ENCODE data around the gene CHSY3.

The CHSY3 gene

GRCh38 chr5:130111746-130112145 lies 207.5 kb downstream of the CHSY3 start:
- Histone ChIP-seq H3K9ac (ENCODE audit: low read length) (no peak overlapping the region), H3F3A (ENCODE audit: insufficient read depth, low read length) (no peaks in the 10 kb centered on the region), H2AFZ (ENCODE audit: low read length) (no peak overlapping the region), H3K9me3 (ENCODE audit: low read length) (no peaks in the 10 kb centered on the region), H3K27me3 (ENCODE audit: insufficient read depth, low read length) (no peaks in the 10 kb centered on the region), H3K9me2 (ENCODE audit: low read depth, low read length) (no peaks in the 10 kb centered on the region), H3K36me3 (ENCODE audit: insufficient read depth, low read length) (no peaks in the 10 kb centered on the region), H3K27ac (ENCODE audit: low read depth, low read length, poor library complexity, severe bottlenecking) (no peak overlapping the region), H3K4me2 (ENCODE audit: low read length) (no peak overlapping the region), H3K4me3 (ENCODE audit: low read depth, low read length, poor library complexity, severe bottlenecking) (no peak overlapping the region), H3K4me1 (ENCODE audit: insufficient read depth, low read length, severe bottlenecking) (peaks cover 12% of the 10 kb centered on the region), H4K20me1 (ENCODE audit: insufficient read depth, low read length) (no peaks in the 10 kb centered on the region), H3K79me2 (ENCODE audit: insufficient read depth, low read length) (no peaks in the 10 kb centered on the region)
- TF ChIP-seq EZH2 (IDR thresholded peaks at IDR 0.05; ENCODE audit: borderline replicate concordance, low read length) (no peak), CTCF (IDR thresholded peaks at IDR 0.05; ENCODE audit: low read length) (no peak)

GRCh38 chr5:130112246-130112645 lies 208.0 kb downstream of the CHSY3 start:
- Histone ChIP-seq H3K9ac (ENCODE audit: low read length) (no peak overlapping the region), H2AFZ (ENCODE audit: low read length) (no peak overlapping the region), H3K27me3 (ENCODE audit: insufficient read depth, low read length) (no peaks in the 10 kb centered on the region), H3F3A (ENCODE audit: insufficient read depth, low read length) (no peaks in the 10 kb centered on the region), H3K36me3 (ENCODE audit: insufficient read depth, low read length) (no peaks in the 10 kb centered on the region), H3K27ac (ENCODE audit: low read depth, low read length, poor library complexity, severe bottlenecking) (no peak overlapping the region), H3K9me2 (ENCODE audit: low read depth, low read length) (no peaks in the 10 kb centered on the region), H4K20me1 (ENCODE audit: insufficient read depth, low read length) (no peaks in the 10 kb centered on the region), H3K4me1 (ENCODE audit: insufficient read depth, low read length, severe bottlenecking) (peaks cover 12% of the 10 kb centered on the region), H3K4me3 (ENCODE audit: low read depth, low read length, poor library complexity, severe bottlenecking) (no peak overlapping the region), H3K4me2 (ENCODE audit: low read length) (no peak overlapping the region), H3K9me3 (ENCODE audit: low read length) (no peaks in the 10 kb centered on the region), H3K79me2 (ENCODE audit: insufficient read depth, low read length) (no peaks in the 10 kb centered on the region)
- TF ChIP-seq CTCF (IDR thresholded peaks at IDR 0.05; ENCODE audit: low read length) (no peak), EZH2 (IDR thresholded peaks at IDR 0.05; ENCODE audit: borderline replicate concordance, low read length) (no peak)

- Histone ChIP-seq H2AFZ (ENCODE audit: low read length) (no peak overlapping the region), H3K27ac (ENCODE audit: low read depth, low read length, poor library complexity, severe bottlenecking) (no peak overlapping the region), H3K79me2 (ENCODE audit: insufficient read depth, low read length) (no peaks in the 10 kb centered on the region), H3K4me3 (ENCODE audit: low read depth, low read length, poor library complexity, severe bottlenecking) (no peak overlapping the region), H4K20me1 (ENCODE audit: insufficient read depth, low read length) (no peaks in the 10 kb centered on the region), H3K9me2 (ENCODE audit: low read depth, low read length) (no peaks in the 10 kb centered on the region), H3K4me2 (ENCODE audit: low read length) (no peak overlapping the region), H3F3A (ENCODE audit: insufficient read depth, low read length) (no peaks in the 10 kb centered on the region), H3K36me3 (ENCODE audit: insufficient read depth, low read length) (no peaks in the 10 kb centered on the region), H3K27me3 (ENCODE audit: insufficient read depth, low read length) (no peaks in the 10 kb centered on the region), H3K9me3 (ENCODE audit: low read length) (no peaks in the 10 kb centered on the region), H3K4me1 (ENCODE audit: insufficient read depth, low read length, severe bottlenecking) (peaks cover 12% of the 10 kb centered on the region), H3K9ac (ENCODE audit: low read length) (no peak overlapping the region)
- no peak for TF ChIP-seq CTCF (IDR thresholded peaks at IDR 0.05; ENCODE audit: low read length)
- TF ChIP-seq EZH2 (IDR thresholded peaks at IDR 0.05; ENCODE audit: borderline replicate concordance, low read length) = no peak
Observed at GRCh38 chr5:130115686-130116085, 211.4 kb downstream of the CHSY3 start.

All from OCI-LY1 (cell line).